GM12872 (cell line): ENCODE measurements around the gene DOCK1.

Source experiments
- CTCF ChIP-seq: IDR thresholded peaks from 3 replicates; pipeline ENCODE4 v1.5.1; 2011; ENCODE audit warnings: low read depth, mild to moderate bottlenecking, low read length, moderate library complexity; ENCODE audit not compliant: insufficient read depth

Gene DOCK1

GRCh38 chr10:127343821-127344220, 438.6 kb downstream of the DOCK1 start:
- TF ChIP-seq CTCF, result no peak

GRCh38 chr10:127344346-127344745, 439.1 kb downstream of the DOCK1 start:
- TF ChIP-seq CTCF, result no peak

GRCh38 chr10:127345231-127345965, 440.2 kb downstream of the DOCK1 start:
- TF ChIP-seq CTCF, result no peak

GRCh38 chr10:127346604-127347003, 441.4 kb downstream of the DOCK1 start:
- no peak for TF ChIP-seq CTCF

GRCh38 chr10:127347202-127347959, 442.2 kb downstream of the DOCK1 start:
- TF ChIP-seq CTCF, result no peak

- no peak for TF ChIP-seq CTCF
Observed at GRCh38 chr10:127349737-127350136, 444.5 kb downstream of the DOCK1 start.

GRCh38 chr10:127351542-127351941, 446.3 kb downstream of the DOCK1 start:
- no peak for TF ChIP-seq CTCF
